ENCODE data around the gene GOLGA8N.
"Not testable (repeated sequence)": the region's sequence is repeated elsewhere in the genome, so short reads cannot be mapped to it uniquely, and the experiment has no call there.

Gene GOLGA8N

GRCh38 chr15:32615871-32616426 is 22.7 kb downstream of the GOLGA8N start:
- not testable (repeated sequence) for H3K27me3 ChIP-seq (ENCODE audit: low read depth, low read length); H3K9me3 ChIP-seq (ENCODE audit: control insufficient read depth in 1 of 2, low read length in 2 of 2); H3K4me1 ChIP-seq (ENCODE audit: control insufficient read depth in 1 of 2, insufficient read depth in 2 of 2, low read length in 2 of 2); H3K27ac ChIP-seq (ENCODE audit: low read length); H3K36me3 ChIP-seq (ENCODE audit: control insufficient read depth in 1 of 2, insufficient read depth in 2 of 2, low read length in 2 of 2)
- peak overlapping the region; percentile 55 to 66 for H3K4me3 ChIP-seq (ENCODE audit: low read depth in 1 of 2, low read length in 2 of 2)

GRCh38 chr15:32636410-32636809 is 43.2 kb downstream of the GOLGA8N start:
- Histone ChIP-seq H3K4me1 (ENCODE audit: control insufficient read depth in 1 of 2, insufficient read depth in 2 of 2, low read length in 2 of 2) (no peaks in the 10 kb centered on the region), H3K4me3 (ENCODE audit: low read depth in 1 of 2, low read length in 2 of 2) (no peak overlapping the region), H3K9me3 (ENCODE audit: control insufficient read depth in 1 of 2, low read length in 2 of 2) (no peaks in the 10 kb centered on the region), H3K27me3 (ENCODE audit: low read depth, low read length) (peaks cover 3% of the 10 kb centered on the region), H3K36me3 (ENCODE audit: control insufficient read depth in 1 of 2, insufficient read depth in 2 of 2, low read length in 2 of 2) (peaks cover 0 to 5% of the 10 kb centered on the region in 2 donors), H3K27ac (ENCODE audit: low read length) (no peak overlapping the region)

GRCh38 chr15:32636908-32637567 is 43.8 kb downstream of the GOLGA8N start:
- no peaks in the 10 kb centered on the region for H3K9me3 ChIP-seq (ENCODE audit: control insufficient read depth in 1 of 2, low read length in 2 of 2)
- no peak overlapping the region for H3K27ac ChIP-seq (ENCODE audit: low read length)
- H3K4me3 ChIP-seq (ENCODE audit: low read depth in 1 of 2, low read length in 2 of 2): no peak overlapping the region
- peaks cover 0 to 5% of the 10 kb centered on the region in 2 donors for H3K36me3 ChIP-seq (ENCODE audit: control insufficient read depth in 1 of 2, insufficient read depth in 2 of 2, low read length in 2 of 2)
- peaks cover 5% of the 10 kb centered on the region for H3K27me3 ChIP-seq (ENCODE audit: low read depth, low read length)
- H3K4me1 ChIP-seq (ENCODE audit: control insufficient read depth in 1 of 2, insufficient read depth in 2 of 2, low read length in 2 of 2): peaks cover 0 to 6% of the 10 kb centered on the region in 2 donors

- Histone ChIP-seq H3K36me3 (ENCODE audit: control insufficient read depth in 1 of 2, insufficient read depth in 2 of 2, low read length in 2 of 2) (peaks cover 0 to 5% of the 10 kb centered on the region in 2 donors), H3K27ac (ENCODE audit: low read length) (no peak overlapping the region), H3K4me1 (ENCODE audit: control insufficient read depth in 1 of 2, insufficient read depth in 2 of 2, low read length in 2 of 2) (peaks cover 0 to 7% of the 10 kb centered on the region in 2 donors), H3K9me3 (ENCODE audit: control insufficient read depth in 1 of 2, low read length in 2 of 2) (no peaks in the 10 kb centered on the region), H3K4me3 (ENCODE audit: low read depth in 1 of 2, low read length in 2 of 2) (no peak overlapping the region), H3K27me3 (ENCODE audit: low read depth, low read length) (peaks cover 5% of the 10 kb centered on the region)
Measured at GRCh38 chr15:32637704-32638103, 44.4 kb downstream of the GOLGA8N start.

GRCh38 chr15:32641517-32642059 is 48.3 kb downstream of the GOLGA8N start, which contains the start of gene SCG5:
SCG5 (plus strand) TSS chr15:32641710; CDS start chr15:32643593, 1,883 bp downstream.
- Histone ChIP-seq H3K36me3 (ENCODE audit: control insufficient read depth in 1 of 2, insufficient read depth in 2 of 2, low read length in 2 of 2) (peaks cover 0 to under 1% of the 10 kb centered on the region in 2 donors), H3K4me3 (ENCODE audit: low read depth in 1 of 2, low read length in 2 of 2) (peak within 1 kb of the TSS; percentile 44 to 53), H3K27ac (ENCODE audit: low read length) (no peak within 1 kb of the TSS), H3K9me3 (ENCODE audit: control insufficient read depth in 1 of 2, low read length in 2 of 2) (no peaks in the 10 kb centered on the region), H3K4me1 (ENCODE audit: control insufficient read depth in 1 of 2, insufficient read depth in 2 of 2, low read length in 2 of 2) (peaks cover 0 to 7% of the 10 kb centered on the region in 2 donors), H3K27me3 (ENCODE audit: low read depth, low read length) (peaks cover 5% of the 10 kb centered on the region)

- Histone ChIP-seq H3K27me3 (ENCODE audit: low read depth, low read length) (peaks cover 5% of the 10 kb centered on the region), H3K27ac (ENCODE audit: low read length) (no peak overlapping the region), H3K9me3 (ENCODE audit: control insufficient read depth in 1 of 2, low read length in 2 of 2) (no peaks in the 10 kb centered on the region), H3K4me3 (ENCODE audit: low read depth in 1 of 2, low read length in 2 of 2) (no peak overlapping the region), H3K36me3 (ENCODE audit: control insufficient read depth in 1 of 2, insufficient read depth in 2 of 2, low read length in 2 of 2) (no peaks in the 10 kb centered on the region), H3K4me1 (ENCODE audit: control insufficient read depth in 1 of 2, insufficient read depth in 2 of 2, low read length in 2 of 2) (peaks cover 0 to 7% of the 10 kb centered on the region in 2 donors)
Measured at GRCh38 chr15:32642667-32643435, 49.6 kb downstream of the GOLGA8N start.

GRCh38 chr15:32643907-32644445 is 50.7 kb downstream of the GOLGA8N start:
- peaks cover 5% of the 10 kb centered on the region for H3K27me3 ChIP-seq (ENCODE audit: low read depth, low read length)
- H3K36me3 ChIP-seq (ENCODE audit: control insufficient read depth in 1 of 2, insufficient read depth in 2 of 2, low read length in 2 of 2): no peaks in the 10 kb centered on the region
- no peak overlapping the region for H3K4me3 ChIP-seq (ENCODE audit: low read depth in 1 of 2, low read length in 2 of 2)
- H3K27ac ChIP-seq (ENCODE audit: low read length): no peak overlapping the region
- no peaks in the 10 kb centered on the region for H3K9me3 ChIP-seq (ENCODE audit: control insufficient read depth in 1 of 2, low read length in 2 of 2)
- H3K4me1 ChIP-seq (ENCODE audit: control insufficient read depth in 1 of 2, insufficient read depth in 2 of 2, low read length in 2 of 2): peaks cover 0 to 7% of the 10 kb centered on the region in 2 donors

- Histone ChIP-seq H3K4me1 (ENCODE audit: control insufficient read depth in 1 of 2, insufficient read depth in 2 of 2, low read length in 2 of 2) (peaks cover 0 to 8% of the 10 kb centered on the region in 2 donors), H3K27ac (ENCODE audit: low read length) (no peak overlapping the region), H3K9me3 (ENCODE audit: control insufficient read depth in 1 of 2, low read length in 2 of 2) (no peaks in the 10 kb centered on the region), H3K27me3 (ENCODE audit: low read depth, low read length) (peaks cover 2% of the 10 kb centered on the region), H3K4me3 (ENCODE audit: low read depth in 1 of 2, low read length in 2 of 2) (no peak overlapping the region), H3K36me3 (ENCODE audit: control insufficient read depth in 1 of 2, insufficient read depth in 2 of 2, low read length in 2 of 2) (no peaks in the 10 kb centered on the region)
Measured at GRCh38 chr15:32646291-32646690, 53.0 kb downstream of the GOLGA8N start.

- Histone ChIP-seq H3K27me3 (ENCODE audit: low read depth, low read length) (no peaks in the 10 kb centered on the region), H3K27ac (ENCODE audit: low read length) (no peak overlapping the region)
Measured at GRCh38 chr15:32649342-32649741, 56.1 kb downstream of the GOLGA8N start.

GRCh38 chr15:32651229-32651837 is 58.1 kb downstream of the GOLGA8N start:
- H3K9me3 ChIP-seq (ENCODE audit: control insufficient read depth in 1 of 2, low read length in 2 of 2): no peaks in the 10 kb centered on the region
- H3K4me3 ChIP-seq (ENCODE audit: low read depth in 1 of 2, low read length in 2 of 2): no peak overlapping the region
- no peaks in the 10 kb centered on the region for H3K36me3 ChIP-seq (ENCODE audit: control insufficient read depth in 1 of 2, insufficient read depth in 2 of 2, low read length in 2 of 2)
- no peak overlapping the region for H3K27ac ChIP-seq (ENCODE audit: low read length)
- peaks cover 0 to 4% of the 10 kb centered on the region in 2 donors for H3K4me1 ChIP-seq (ENCODE audit: control insufficient read depth in 1 of 2, insufficient read depth in 2 of 2, low read length in 2 of 2)
- H3K27me3 ChIP-seq (ENCODE audit: low read depth, low read length): no peaks in the 10 kb centered on the region

More at GRCh38 chr15:32649342-32649741, 56.1 kb downstream of the GOLGA8N start:
- H3K4me1 ChIP-seq (ENCODE audit: control insufficient read depth in 1 of 2, insufficient read depth in 2 of 2, low read length in 2 of 2): peaks cover 0 to 4% of the 10 kb centered on the region in 2 donors
- H3K36me3 ChIP-seq (ENCODE audit: control insufficient read depth in 1 of 2, insufficient read depth in 2 of 2, low read length in 2 of 2): no peaks in the 10 kb centered on the region
- no peaks in the 10 kb centered on the region for H3K9me3 ChIP-seq (ENCODE audit: control insufficient read depth in 1 of 2, low read length in 2 of 2)
- H3K4me3 ChIP-seq (ENCODE audit: low read depth in 1 of 2, low read length in 2 of 2): no peak overlapping the region
